CD4-positive, alpha-beta T cell treated with Interleukin-10 for 1 hour (primary cell): Measurements from ENCODE around the gene TAF1L.
"Not testable (repeated sequence)": the region's sequence is repeated elsewhere in the genome, so short reads cannot be mapped to it uniquely, and the experiment has no call there.

ENCODE experiments used
- DNase-seq: peaks from one replicate; pipeline ENCODE4 v3.0.0-alpha.2; 2020

Gene TAF1L

GRCh38 chr9:32635362-32635761, at the start of gene TAF1L:
Gene TAF1L (minus strand): TSS chr9:32635669. CDS start chr9:32635579, 90 bp downstream.
- DNase-seq = no peak

- no peak for DNase-seq
These were observed 46.3 kb upstream of the TAF1L start for GRCh38 chr9:32681751-32682150.

GRCh38 chr9:32677931-32678330, 42.5 kb upstream of the TAF1L start:
- DNase-seq = no peak

- DNase-seq = no peak
These were observed 37.0 kb upstream of the TAF1L start for GRCh38 chr9:32672469-32672868.

GRCh38 chr9:32671333-32671732, 35.9 kb upstream of the TAF1L start:
- DNase-seq = no peak

- no peak for DNase-seq
These were observed 29.6 kb upstream of the TAF1L start for GRCh38 chr9:32665101-32665500.

- DNase-seq = no peak
These were observed 28.3 kb upstream of the TAF1L start for GRCh38 chr9:32663741-32664140.

GRCh38 chr9:32647671-32648070, 12.2 kb upstream of the TAF1L start:
- DNase-seq = no peak

GRCh38 chr9:32644698-32645097, 9.2 kb upstream of the TAF1L start:
- no peak for DNase-seq

- DNase-seq = not testable (repeated sequence)
These were observed 2.3 kb downstream of the TAF1L start for GRCh38 chr9:32633151-32633550.

- no peak for DNase-seq
These were observed 3.5 kb downstream of the TAF1L start for GRCh38 chr9:32631991-32632390.

GRCh38 chr9:32627394-32627954, 8.0 kb downstream of the TAF1L start:
- no peak for DNase-seq

- DNase-seq = no peak
These were observed 10.1 kb downstream of the TAF1L start for GRCh38 chr9:32625320-32625719.

GRCh38 chr9:32622948-32623347, 12.5 kb downstream of the TAF1L start:
- DNase-seq = no peak

GRCh38 chr9:32618261-32618660, 17.2 kb downstream of the TAF1L start:
- no peak for DNase-seq

GRCh38 chr9:32606811-32607210, 28.7 kb downstream of the TAF1L start:
- DNase-seq = no peak

- DNase-seq = no peak
These were observed 31.3 kb downstream of the TAF1L start for GRCh38 chr9:32603914-32604852.

- DNase-seq = not testable (repeated sequence)
These were observed 36.4 kb downstream of the TAF1L start for GRCh38 chr9:32599021-32599420.

GRCh38 chr9:32596936-32597335, 38.5 kb downstream of the TAF1L start:
- DNase-seq = no peak

GRCh38 chr9:32596096-32596865, 39.2 kb downstream of the TAF1L start:
- no peak for DNase-seq

GRCh38 chr9:32590898-32591297, 44.6 kb downstream of the TAF1L start:
- no peak for DNase-seq

GRCh38 chr9:32590476-32590875, 45.0 kb downstream of the TAF1L start:
- no peak for DNase-seq

GRCh38 chr9:32589083-32589723, 46.3 kb downstream of the TAF1L start:
- DNase-seq = peak; percentile 27
